ENCODE results near the gene BOC.

The BOC gene

DNA sequence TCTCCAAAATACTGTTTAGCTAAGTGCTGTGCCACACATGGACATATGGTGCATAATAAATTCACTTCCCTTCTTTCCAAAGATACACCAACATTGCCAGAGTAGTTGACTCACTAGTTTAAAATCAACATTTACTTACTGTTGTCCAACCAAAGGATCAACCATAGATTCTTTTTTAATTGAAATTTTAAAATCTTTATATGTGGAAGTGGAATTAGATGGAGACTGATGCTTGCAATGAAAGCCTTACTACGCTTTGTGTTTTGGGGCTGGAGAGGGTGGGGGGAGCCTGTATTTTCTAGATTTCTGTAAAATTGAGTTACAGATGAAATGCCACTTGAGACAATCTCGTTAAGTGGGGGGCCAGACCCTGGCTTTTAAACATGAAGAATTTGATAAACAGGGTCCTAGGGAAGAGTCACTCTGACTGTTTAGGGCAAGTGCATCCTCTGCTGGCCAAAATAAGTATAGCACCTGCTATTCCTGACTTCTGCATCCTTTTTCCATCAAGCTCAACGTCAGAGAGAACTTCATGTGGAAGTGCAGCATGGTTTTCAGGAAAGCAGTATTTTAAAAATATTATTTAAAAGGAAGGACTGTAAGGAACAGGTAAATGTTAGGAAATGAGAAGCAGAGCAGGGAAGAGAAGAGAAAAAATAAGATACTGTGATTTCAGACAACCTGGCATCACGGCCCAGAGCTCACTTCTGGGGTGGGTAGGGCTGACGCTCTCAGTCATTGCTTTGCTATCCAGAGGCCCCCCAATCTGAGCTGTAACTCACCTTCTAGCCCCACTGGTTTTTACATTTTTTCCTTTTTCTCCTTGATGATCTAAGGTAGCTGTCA, 76.7 kb downstream of the BOC start:
- DNase-seq (ENCODE audit: low read depth), result peak; percentile 84
- H3K4me3 ChIP-seq (replicated peaks; ENCODE audit: low read depth, low read length), result no peak overlapping the region
- TF ChIP-seq, protein P1, sequence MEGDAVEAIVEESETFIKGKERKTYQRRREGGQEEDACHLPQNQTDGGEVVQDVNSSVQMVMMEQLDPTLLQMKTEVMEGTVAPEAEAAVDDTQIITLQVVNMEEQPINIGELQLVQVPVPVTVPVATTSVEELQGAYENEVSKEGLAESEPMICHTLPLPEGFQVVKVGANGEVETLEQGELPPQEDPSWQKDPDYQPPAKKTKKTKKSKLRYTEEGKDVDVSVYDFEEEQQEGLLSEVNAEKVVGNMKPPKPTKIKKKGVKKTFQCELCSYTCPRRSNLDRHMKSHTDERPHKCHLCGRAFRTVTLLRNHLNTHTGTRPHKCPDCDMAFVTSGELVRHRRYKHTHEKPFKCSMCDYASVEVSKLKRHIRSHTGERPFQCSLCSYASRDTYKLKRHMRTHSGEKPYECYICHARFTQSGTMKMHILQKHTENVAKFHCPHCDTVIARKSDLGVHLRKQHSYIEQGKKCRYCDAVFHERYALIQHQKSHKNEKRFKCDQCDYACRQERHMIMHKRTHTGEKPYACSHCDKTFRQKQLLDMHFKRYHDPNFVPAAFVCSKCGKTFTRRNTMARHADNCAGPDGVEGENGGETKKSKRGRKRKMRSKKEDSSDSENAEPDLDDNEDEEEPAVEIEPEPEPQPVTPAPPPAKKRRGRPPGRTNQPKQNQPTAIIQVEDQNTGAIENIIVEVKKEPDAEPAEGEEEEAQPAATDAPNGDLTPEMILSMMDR (IDR thresholded peaks at IDR 0.05; ENCODE audit: low read length, missing control alignments), result no peak

DNA sequence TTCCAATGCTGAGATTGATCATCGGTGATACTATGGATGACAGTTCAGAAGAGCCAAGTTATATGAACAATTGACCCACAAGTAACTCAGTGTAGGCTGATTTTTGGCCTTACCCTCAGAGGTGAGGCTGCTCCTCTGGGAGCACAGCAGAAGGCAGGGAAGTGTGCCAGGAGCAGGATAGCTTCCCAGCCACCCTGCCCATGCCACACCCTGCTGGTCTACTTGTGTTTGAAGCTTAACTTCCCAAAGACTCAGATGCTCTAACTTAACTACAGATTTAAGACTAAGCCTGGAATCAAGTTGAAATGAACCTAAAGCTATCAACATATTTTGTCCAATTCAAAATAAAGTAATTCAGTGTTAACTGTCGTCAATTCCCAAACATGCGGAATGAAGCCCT, 77.5 kb downstream of the BOC start:
- DNase-seq (ENCODE audit: low read depth), result no peak
- H3K4me3 ChIP-seq (replicated peaks; ENCODE audit: low read depth, low read length), result no peak overlapping the region
- TF ChIP-seq, protein P1 (IDR thresholded peaks at IDR 0.05; ENCODE audit: low read length, missing control alignments), result no peak

DNA sequence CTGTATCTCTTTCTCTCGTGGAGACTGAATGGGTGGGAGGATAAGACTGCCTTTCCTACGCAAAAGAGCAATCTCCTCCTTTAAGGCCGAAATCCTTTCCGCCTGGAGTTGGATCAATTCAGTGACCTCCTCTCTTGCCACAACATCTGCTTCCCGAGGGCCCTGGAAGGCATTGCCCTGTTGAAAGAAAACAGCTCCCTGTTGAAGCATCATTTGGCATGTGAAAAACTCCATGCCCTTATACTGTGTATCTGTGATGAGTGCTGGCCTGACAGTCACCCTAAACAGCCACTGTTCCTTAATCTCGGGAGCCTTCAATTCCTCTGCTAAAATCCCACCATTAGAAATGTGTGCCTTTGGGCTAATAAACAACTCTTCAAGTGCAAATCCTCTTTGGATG, 80.2 kb downstream of the BOC start:
- DNase-seq (ENCODE audit: low read depth), result no peak
- no peak overlapping the region for H3K4me3 ChIP-seq (replicated peaks; ENCODE audit: low read depth, low read length)
- TF ChIP-seq, protein P1 (IDR thresholded peaks at IDR 0.05; ENCODE audit: low read length, missing control alignments), result no peak

DNA sequence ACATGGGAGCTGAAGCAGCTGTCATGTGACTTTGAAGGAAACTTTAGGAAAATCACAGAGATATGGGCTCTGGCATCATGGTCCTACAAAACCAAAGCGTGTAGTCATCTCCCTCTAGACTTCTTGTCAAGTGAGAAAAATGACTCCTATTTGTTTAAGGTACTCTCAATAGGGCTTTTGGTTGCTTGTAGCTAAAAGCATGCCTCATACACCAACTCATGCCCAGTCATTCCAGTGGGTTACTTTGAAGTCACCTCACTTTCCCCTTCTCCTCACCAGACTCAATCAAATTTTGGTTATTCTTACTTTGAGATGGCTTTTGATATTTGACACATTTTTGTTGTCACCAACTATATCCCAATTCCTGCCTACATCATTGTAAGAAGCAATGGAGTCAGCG, 81.6 kb downstream of the BOC start:
- no peak overlapping the region for H3K4me3 ChIP-seq (replicated peaks; ENCODE audit: low read depth, low read length)
- no peak for DNase-seq (ENCODE audit: low read depth)
- TF ChIP-seq, protein P1 (IDR thresholded peaks at IDR 0.05; ENCODE audit: low read length, missing control alignments), result no peak

DNA sequence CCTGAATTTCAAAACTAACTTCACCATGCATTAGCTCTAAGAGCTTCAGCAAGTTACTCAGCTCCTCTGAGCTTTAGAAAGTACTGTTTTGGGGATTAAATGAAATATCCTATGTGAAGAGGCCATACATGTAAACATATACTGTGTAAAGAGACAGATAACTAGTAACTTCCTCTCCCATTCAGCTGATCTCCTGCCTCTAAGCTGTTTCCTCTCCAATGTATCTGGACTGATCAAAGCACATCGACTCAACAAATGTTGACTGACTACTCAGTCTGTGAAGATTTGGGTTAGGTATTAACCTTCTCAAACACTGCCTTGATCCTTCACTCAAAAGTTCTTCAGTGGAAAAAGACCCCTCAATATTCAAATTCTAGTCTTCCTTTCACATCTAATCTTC, 82.0 kb downstream of the BOC start:
- TF ChIP-seq, protein P1 (IDR thresholded peaks at IDR 0.05; ENCODE audit: low read length, missing control alignments), result no peak
- DNase-seq (ENCODE audit: low read depth), result no peak
- H3K4me3 ChIP-seq (replicated peaks; ENCODE audit: low read depth, low read length), result no peak overlapping the region

DNA sequence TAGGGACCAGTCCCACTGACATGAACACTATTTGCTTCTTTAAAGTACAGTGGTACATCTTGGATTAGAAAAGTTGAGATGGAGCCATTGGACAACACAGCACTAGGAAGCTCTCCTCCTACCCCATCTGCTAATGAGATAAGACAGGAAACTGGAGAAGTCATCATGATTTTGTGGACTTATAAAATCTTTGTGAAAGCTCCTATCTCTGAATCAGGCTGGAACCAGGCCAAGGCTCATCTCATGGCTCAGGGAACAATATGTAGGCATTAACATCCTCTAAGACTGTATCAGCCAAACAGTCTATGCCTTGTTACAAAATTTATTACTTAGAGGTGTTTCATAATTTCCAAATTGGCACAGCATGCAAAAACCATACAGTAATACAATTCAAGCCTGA, 84.1 kb downstream of the BOC start:
- TF ChIP-seq, protein P1 (IDR thresholded peaks at IDR 0.05; ENCODE audit: low read length, missing control alignments), result no peak
- H3K4me3 ChIP-seq (replicated peaks; ENCODE audit: low read depth, low read length), result no peak overlapping the region
- no peak for DNase-seq (ENCODE audit: low read depth)

DNA sequence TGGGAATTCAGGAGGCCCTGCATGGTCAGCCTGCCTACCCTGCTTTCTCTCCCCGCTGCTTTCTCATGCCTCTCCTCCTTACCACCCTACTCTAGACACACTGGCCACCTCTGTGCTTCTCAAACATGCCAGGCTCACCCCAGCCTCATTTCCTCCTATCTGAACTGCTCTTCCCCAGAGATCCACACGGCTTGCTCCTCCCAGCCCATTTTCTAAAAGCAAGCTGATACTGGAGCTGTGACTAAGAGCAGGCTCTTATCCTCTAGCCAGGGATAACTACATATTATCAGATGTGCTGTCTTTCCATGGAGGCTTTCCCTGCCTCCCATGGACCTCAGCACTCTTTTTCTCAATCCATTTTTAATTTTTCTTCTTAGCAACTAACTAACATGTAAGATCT, 85.9 kb downstream of the BOC start:
- DNase-seq (ENCODE audit: low read depth), result no peak
- no peak overlapping the region for H3K4me3 ChIP-seq (replicated peaks; ENCODE audit: low read depth, low read length)
- TF ChIP-seq, protein P1 (IDR thresholded peaks at IDR 0.05; ENCODE audit: low read length, missing control alignments), result no peak

Measured in fibroblast of pulmonary artery (primary cell).